ENCODE data around the gene TMEM35A.
A peak's percentile ranks its signal among the peaks of the same experiment; 100 is the strongest.

TMEM35A gene

DNA sequence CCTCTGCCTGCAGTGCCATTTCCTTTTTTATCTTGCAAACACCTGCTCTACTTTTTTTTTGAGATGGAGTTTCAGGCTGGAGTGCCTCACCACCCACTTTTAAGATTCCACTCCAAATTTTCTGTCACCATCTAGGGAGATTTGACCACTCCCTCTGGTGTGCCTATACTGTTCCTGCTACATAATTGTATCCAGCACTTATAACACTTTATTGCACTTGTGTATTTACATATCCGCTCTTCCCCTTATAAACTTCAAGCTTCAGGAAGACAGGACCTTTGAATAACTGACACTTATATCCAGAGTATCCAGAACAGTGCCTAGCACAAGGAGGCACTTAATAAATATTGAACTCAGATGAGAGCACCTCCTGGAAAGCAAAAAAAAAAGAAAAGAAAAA is 13.1 kb downstream of the TMEM35A start:
- Mint-ChIP-seq H3K27ac (peak overlapping the region; percentile 69), H3K27me3 (peaks cover 2% of the 10 kb centered on the region), H3K4me3 (no peak overlapping the region), H3K36me3 (no peaks in the 10 kb centered on the region), H3K4me1 (peaks cover 3% of the 10 kb centered on the region), H3K9me3 (no peaks in the 10 kb centered on the region)
- no peak for DNase-seq (ENCODE audit: low spot score in 2 of 2)
- ATAC-seq (ENCODE audit: low read depth), result no peak

DNA sequence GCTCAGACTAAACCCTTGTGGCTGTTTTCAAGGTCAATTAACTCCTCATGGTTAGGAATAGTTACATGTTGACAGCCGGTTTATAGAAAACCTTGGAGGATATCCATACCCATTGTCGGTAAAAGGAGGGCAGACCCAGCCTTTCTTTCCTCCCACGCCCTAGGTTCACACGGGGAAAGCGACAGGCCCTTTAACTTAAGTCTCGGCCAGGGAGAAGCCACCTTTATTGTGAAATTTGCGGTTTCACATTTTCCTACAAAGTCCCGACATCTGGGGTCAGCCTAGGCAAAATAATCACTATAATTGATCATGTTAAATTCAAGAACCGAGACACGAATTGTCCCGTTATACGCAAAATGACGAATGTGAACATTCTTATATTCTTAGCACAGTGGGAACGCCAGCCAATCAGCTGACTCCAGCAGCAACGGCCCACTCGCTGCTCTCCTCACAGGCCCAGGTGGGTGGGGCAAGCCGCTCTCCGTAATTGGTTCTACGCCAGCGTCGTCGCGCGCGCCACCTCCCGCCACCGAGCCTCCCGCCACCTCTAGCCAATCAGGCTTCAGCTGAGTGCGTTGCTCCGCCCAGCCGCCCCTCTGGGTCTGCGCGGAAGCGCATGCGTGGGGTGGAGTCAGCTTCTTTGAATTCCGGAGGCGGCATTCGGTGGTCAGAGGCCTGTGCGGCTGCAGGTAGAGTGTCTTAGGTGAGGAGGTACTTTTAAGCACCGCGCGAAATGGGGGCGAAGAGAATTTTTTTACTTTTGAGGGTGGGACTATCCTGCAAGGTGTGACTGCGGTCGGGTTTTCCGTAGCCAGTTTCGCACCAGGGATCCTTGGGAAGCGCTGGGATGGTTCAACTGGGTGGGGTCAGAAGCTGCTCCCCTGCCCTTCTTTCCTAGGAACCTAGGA is 19.1 kb downstream of the TMEM35A start, which contains the start of gene CENPI:
TSS of gene CENPI (plus strand) at position 659 of the 908 bp plus-strand sequence. CDS start 2,867 bp downstream, outside the sequence.
- Mint-ChIP-seq H3K27me3 (no peaks in the 10 kb centered on the region), H3K4me3 (peak within 1 kb of the TSS; percentile 85), H3K9me3 (no peaks in the 10 kb centered on the region), H3K27ac (peak within 1 kb of the TSS; percentile 91), H3K4me1 (peaks cover 11% of the 10 kb centered on the region), H3K36me3 (no peaks in the 10 kb centered on the region)
- DNase-seq (ENCODE audit: low spot score in 2 of 2) (peak; percentile 72 to 89), ATAC-seq (ENCODE audit: low read depth) (peak; percentile 99)

DNA sequence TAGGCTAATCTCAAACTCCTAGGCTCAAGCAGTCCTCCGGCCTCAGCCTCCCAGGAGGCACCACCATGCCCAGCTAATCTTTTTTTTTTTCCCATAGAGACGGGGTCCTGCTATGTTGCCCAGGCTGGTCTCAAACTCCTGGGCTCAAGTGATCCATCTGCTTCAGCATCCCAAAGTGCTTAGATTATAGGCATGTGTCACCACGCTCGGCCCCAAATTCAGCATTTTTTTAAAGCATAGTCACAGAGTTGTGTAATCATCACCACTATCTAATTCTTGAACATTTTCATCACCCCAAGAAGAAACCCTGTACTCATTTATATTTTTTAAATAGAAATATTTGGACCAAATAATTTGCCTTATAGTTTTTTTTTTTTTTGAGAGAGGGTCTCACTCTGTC is 29.6 kb downstream of the TMEM35A start:
- Mint-ChIP-seq H3K4me3 (no peak overlapping the region), H3K4me1 (no peaks in the 10 kb centered on the region), H3K27me3 (no peaks in the 10 kb centered on the region), H3K9me3 (no peaks in the 10 kb centered on the region), H3K36me3 (no peaks in the 10 kb centered on the region), H3K27ac (no peak overlapping the region)
- DNase-seq (ENCODE audit: low spot score in 2 of 2) (no peak), ATAC-seq (ENCODE audit: low read depth) (no peak)

DNA sequence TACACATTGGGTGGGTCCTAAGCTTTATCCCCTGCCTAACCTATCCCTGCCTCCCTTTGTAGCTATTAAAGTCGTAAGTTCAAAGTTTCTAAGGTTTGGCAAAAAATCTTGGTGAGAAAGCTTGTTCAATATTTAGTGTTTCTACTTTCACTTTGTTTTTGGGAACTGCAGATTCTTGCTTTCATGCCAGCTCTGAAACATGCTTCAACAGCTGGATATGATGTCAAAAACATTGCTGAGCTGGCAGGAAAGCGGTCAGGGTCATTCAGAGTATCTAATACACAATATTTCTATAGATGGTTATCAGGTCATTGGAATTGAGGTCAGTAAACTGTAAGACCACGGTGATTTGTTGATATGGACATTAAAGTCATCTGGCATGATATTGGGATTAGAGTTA is 39.0 kb downstream of the TMEM35A start:
- no peak overlapping the region for H3K4me3 Mint-ChIP-seq
- H3K36me3 Mint-ChIP-seq, result peaks cover 3% of the 10 kb centered on the region
- H3K27ac Mint-ChIP-seq, result no peak overlapping the region
- H3K27me3 Mint-ChIP-seq, result no peaks in the 10 kb centered on the region
- H3K9me3 Mint-ChIP-seq, result no peaks in the 10 kb centered on the region
- no peaks in the 10 kb centered on the region for H3K4me1 Mint-ChIP-seq
- no peak for ATAC-seq (ENCODE audit: low read depth)
- DNase-seq (ENCODE audit: low spot score in 2 of 2), result no peak

DNA sequence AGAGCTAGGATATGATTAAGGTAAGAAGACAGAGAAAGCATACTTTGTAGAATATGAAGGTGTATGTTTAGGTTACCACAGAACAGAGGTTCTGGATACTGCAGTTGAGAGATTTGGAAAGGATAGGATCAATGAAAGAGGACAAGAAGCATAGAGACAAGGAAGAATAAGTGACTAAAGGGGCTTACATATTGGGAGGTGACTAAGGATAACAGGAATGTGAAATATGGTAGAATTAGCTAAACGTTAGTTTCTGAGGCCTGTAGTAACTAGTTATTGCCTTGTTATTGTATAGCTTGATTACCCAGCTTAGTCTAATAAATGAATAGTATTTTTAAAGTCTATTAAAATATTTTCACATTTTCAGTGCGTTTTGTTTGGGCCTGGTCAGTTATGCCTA is 57.6 kb downstream of the TMEM35A start:
- Mint-ChIP-seq H3K27ac (no peak overlapping the region), H3K36me3 (peaks cover 8% of the 10 kb centered on the region), H3K4me3 (no peak overlapping the region), H3K9me3 (no peaks in the 10 kb centered on the region), H3K27me3 (no peaks in the 10 kb centered on the region), H3K4me1 (no peaks in the 10 kb centered on the region)
- no peak for ATAC-seq (ENCODE audit: low read depth)
- no peak for DNase-seq (ENCODE audit: low spot score in 2 of 2)
